Measurements from ENCODE around the gene VPS45.

DNA sequence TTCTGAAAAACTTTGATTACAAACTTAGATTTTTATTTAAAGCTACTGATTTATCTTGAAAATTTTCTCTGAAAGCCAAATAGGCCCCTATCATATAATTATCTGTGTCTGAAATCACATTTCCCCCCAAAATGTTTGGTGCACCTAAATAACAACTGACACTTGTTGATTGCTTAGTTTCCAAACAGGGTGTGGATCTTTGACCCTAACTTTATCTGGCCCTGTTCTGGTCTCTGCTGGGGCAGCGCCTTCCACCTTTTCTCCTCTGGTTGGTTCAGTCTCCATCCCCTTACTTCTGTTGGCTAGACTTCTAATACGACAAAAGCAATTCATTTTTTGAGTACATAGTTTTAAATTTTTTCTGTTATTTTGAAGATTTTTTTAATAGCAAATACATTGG, 46.9 kb upstream of the VPS45 start:
- TF ChIP-seq, protein P1, sequence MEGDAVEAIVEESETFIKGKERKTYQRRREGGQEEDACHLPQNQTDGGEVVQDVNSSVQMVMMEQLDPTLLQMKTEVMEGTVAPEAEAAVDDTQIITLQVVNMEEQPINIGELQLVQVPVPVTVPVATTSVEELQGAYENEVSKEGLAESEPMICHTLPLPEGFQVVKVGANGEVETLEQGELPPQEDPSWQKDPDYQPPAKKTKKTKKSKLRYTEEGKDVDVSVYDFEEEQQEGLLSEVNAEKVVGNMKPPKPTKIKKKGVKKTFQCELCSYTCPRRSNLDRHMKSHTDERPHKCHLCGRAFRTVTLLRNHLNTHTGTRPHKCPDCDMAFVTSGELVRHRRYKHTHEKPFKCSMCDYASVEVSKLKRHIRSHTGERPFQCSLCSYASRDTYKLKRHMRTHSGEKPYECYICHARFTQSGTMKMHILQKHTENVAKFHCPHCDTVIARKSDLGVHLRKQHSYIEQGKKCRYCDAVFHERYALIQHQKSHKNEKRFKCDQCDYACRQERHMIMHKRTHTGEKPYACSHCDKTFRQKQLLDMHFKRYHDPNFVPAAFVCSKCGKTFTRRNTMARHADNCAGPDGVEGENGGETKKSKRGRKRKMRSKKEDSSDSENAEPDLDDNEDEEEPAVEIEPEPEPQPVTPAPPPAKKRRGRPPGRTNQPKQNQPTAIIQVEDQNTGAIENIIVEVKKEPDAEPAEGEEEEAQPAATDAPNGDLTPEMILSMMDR (IDR thresholded peaks at IDR 0.05): no peak
- no peak for TF ChIP-seq POLR2A (IDR thresholded peaks at IDR 0.05)
